ENCODE measurements around the gene MAD1L1.

Gene MAD1L1

DNA sequence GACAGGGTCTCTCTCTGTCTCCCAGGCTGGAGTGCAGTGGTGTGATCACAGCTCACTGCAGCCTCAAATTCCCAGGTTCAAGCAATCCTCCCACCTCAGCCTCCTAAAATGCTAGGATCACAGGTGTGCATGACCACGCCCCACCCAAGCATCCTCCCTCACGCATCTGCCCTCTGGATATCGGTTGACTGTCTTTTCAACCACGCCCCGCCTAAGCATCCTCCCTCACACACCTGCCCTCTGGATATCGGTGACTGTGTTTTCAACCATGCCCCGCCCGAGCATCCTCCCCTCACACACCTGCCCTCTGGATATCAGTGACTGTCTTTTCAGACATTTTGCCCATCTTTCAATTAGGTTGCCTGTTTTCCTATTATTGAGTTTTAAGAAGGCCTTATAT, 140.5 kb downstream of the MAD1L1 start:
- TF ChIP-seq, protein P1, sequence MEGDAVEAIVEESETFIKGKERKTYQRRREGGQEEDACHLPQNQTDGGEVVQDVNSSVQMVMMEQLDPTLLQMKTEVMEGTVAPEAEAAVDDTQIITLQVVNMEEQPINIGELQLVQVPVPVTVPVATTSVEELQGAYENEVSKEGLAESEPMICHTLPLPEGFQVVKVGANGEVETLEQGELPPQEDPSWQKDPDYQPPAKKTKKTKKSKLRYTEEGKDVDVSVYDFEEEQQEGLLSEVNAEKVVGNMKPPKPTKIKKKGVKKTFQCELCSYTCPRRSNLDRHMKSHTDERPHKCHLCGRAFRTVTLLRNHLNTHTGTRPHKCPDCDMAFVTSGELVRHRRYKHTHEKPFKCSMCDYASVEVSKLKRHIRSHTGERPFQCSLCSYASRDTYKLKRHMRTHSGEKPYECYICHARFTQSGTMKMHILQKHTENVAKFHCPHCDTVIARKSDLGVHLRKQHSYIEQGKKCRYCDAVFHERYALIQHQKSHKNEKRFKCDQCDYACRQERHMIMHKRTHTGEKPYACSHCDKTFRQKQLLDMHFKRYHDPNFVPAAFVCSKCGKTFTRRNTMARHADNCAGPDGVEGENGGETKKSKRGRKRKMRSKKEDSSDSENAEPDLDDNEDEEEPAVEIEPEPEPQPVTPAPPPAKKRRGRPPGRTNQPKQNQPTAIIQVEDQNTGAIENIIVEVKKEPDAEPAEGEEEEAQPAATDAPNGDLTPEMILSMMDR (IDR thresholded peaks at IDR 0.05; ENCODE audit: low read depth, low read length): no peak
- no peak overlapping the region for H3K4me3 ChIP-seq (ENCODE audit: low read depth, low read length)
- in situ Hi-C loops (cut with HindIII; ENCODE audit: low sequenced_read_pairs): no loop called here
- DNase-seq (ENCODE audit: low read depth, low spot score): no peak

DNA sequence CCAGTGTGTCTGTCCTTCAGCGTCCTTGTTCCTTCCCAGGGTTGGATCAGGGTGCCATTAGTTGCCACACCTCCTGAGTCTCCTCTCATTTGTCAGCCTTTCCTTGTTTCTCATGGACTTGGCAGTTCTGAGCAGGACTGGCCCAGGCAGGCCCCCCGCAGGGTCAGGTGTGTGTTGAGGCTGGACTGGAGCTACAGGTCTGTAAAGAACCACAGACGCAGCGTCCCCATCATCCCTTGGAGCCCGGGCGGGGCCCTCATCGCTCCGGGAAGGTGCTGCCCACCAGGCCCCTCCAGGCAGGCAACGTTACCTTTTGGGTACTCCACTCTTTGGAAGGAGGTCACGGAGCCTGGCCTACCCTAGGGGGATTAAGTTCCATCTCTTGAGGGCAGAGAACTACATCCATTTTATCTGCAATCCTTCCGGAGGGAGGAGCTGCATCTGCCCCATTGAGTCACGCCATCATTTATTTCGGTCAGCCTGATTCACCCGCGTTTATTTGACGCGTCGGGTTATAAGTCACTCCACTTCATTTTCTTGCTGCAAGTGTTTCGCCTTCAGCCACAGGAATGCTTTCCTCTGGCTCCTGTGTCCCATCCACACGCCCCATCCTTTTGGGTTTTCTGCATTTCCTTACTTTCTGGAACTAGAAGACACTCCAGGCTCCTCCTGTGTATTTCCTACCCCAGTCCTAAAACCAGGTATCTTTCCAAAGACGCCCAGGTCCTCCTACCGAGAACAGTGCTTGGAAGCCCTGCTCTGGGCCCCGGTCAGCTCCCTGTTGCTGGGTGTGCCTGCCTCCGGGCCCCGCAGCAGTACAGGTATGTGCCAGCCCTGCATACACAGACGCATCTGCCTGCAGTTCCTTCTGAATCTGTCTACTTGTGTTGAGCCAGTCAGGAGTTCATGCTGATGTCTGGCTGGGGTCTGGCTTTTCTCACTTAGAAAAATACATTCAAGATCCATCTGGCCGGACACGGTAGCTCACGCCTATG, 141.9 kb downstream of the MAD1L1 start:
- in situ Hi-C loops (cut with HindIII; ENCODE audit: low sequenced_read_pairs): no loop called here
- DNase-seq (ENCODE audit: low read depth, low spot score): no peak
- TF ChIP-seq, protein P1 (IDR thresholded peaks at IDR 0.05; ENCODE audit: low read depth, low read length): no peak
- no peak overlapping the region for H3K4me3 ChIP-seq (ENCODE audit: low read depth, low read length)

DNA sequence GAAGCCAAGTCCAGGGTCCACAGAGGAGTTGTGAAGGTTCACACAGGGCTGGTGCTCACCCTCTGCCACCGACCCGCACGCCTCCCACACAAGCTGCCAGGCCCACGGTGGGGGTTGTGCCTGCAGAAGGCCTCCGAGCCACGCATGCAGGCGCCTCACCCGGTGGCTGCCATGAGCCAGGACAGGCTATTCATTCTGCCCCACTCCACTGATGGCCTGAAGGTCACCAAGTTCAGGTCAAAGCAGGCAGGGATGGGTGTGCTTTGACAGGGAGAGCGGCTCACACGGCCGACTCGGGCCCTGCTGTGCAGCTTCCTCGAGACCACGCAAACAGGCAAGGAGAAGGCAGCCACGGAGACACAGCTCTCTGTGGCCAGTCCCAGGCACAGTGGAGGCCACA, 143.9 kb downstream of the MAD1L1 start:
- in situ Hi-C loops (cut with HindIII; ENCODE audit: low sequenced_read_pairs): no loop called here
- no peak overlapping the region for H3K4me3 ChIP-seq (ENCODE audit: low read depth, low read length)
- TF ChIP-seq, protein P1 (IDR thresholded peaks at IDR 0.05; ENCODE audit: low read depth, low read length): no peak
- no peak for DNase-seq (ENCODE audit: low read depth, low spot score)

DNA sequence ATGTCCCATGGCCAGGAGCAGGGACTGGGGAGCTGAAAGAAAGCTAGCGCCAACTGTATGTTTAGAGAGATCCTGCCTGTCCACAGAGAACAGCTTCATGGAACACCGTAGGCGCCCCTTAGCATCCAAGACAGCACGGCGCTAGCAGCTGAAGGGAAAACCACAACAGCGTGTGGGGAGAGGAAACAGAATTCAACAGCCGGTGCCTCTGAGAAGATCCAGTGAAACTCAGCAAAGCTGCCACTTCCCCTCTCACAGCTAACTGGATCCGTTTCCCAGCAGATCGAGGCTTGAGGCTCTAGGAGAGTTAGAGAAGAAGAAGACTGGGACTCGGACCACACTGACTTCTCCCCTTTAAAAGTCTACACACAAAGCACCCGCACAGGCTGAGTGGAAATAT, 145.0 kb downstream of the MAD1L1 start:
- in situ Hi-C loops (cut with HindIII; ENCODE audit: low sequenced_read_pairs): no loop called here
- DNase-seq (ENCODE audit: low read depth, low spot score): no peak
- H3K4me3 ChIP-seq (ENCODE audit: low read depth, low read length): no peak overlapping the region
- TF ChIP-seq, protein P1 (IDR thresholded peaks at IDR 0.05; ENCODE audit: low read depth, low read length): no peak

DNA sequence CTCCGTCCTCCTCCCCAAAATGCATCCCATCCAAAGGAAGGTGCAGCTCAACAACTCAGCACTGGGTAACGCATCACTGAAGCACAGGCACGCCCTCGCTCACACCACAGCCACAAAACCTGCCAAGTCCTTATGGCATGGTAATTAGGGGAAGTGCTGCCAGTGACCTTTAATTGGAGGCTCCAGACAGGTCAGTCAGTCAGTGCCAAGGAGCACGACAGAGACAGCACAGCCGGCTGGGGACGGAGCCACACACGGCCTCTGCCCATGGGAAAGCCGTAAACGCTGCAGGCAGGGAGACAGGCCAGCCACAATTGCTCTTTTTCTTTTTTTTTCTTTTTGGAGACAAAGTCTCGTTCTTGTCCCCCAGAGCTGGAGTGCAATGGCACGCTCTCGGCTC, 146.5 kb downstream of the MAD1L1 start:
- in situ Hi-C loops (cut with HindIII; ENCODE audit: low sequenced_read_pairs): no loop called here
- no peak overlapping the region for H3K4me3 ChIP-seq (ENCODE audit: low read depth, low read length)
- no peak for DNase-seq (ENCODE audit: low read depth, low spot score)
- TF ChIP-seq, protein P1 (IDR thresholded peaks at IDR 0.05; ENCODE audit: low read depth, low read length): no peak

DNA sequence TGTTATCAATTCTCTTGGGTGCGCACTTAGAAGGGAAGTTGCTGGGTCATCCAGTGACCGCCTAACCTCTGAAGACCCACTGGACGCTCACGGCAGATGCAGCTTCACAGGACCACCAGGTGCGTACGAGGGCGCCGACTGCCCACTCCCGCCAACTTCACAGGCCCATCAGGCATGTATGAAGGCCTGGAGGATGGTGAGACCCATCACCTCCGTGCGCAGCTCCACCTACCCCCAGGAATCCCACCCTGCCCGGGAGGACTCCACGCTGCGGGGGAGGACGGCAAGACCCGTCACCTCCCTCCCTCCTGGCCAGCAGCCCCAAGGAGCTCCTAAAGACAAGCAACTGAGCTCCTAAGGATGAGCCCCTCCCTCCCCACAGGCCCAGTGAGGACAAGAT, 146.9 kb downstream of the MAD1L1 start:
- DNase-seq (ENCODE audit: low read depth, low spot score): no peak
- no peak overlapping the region for H3K4me3 ChIP-seq (ENCODE audit: low read depth, low read length)
- TF ChIP-seq, protein P1 (IDR thresholded peaks at IDR 0.05; ENCODE audit: low read depth, low read length): no peak
- in situ Hi-C loops (cut with HindIII; ENCODE audit: low sequenced_read_pairs): no loop called here
